COLO668 (cell line): ENCODE data around the gene TMPRSS9.
A peak's percentile ranks its signal among the peaks of the same experiment; 100 is the strongest.
"Not testable (repeated sequence)": the region's sequence is repeated elsewhere in the genome, so short reads cannot be mapped to it uniquely, and the experiment has no call there.

Source experiments
- DNase-seq: peaks from one replicate; lab custom pipeline; 2025; ENCODE audit not compliant: unreplicated experiment; lab: John Stamatoyannopoulos, UW

Gene TMPRSS9

DNA sequence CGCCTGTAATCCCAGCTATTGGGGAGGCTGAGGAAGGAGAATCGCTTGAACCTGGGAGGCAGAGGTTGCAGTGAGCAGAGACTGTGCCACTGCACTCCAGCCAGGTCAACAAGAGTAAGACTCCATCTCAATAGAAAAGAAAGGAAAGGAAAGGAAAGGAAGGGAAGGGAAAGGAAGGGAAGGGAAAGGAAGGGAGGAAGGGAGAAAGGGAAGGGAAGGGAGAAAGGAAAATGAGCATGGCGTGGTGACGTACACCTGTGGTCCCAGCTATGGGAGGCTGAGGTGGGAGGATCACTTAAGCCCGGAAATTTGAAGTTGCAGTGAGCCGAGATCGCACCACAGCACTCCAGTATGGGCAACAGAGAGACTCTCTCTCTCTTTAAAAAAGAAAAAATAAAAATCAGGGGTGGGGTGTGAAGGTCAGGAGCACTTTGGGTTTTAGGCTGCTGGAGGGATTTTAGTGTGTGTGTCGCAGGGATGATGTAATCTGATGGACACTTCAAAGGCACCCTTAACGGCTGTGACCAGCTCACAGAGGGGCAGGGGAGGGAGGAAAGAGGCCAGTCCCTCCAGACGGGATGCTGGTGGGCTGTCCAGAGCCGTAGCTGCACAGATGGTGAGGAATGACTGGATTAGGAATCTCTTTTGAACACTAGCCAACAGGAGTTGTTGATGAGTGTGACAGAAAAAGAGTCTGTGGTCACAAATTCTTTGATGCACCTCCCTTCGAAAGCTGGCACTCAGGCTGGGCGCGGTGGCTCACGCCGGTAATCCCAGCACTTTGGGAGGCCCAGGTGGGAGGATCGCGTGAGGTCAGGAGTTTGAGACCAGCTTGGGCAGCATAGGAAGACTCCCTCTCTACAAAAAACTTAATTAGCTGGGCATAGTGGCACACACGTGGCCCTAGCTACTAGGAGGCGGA is 27.6 kb downstream of the TMPRSS9 start:
- no peak for DNase-seq

DNA sequence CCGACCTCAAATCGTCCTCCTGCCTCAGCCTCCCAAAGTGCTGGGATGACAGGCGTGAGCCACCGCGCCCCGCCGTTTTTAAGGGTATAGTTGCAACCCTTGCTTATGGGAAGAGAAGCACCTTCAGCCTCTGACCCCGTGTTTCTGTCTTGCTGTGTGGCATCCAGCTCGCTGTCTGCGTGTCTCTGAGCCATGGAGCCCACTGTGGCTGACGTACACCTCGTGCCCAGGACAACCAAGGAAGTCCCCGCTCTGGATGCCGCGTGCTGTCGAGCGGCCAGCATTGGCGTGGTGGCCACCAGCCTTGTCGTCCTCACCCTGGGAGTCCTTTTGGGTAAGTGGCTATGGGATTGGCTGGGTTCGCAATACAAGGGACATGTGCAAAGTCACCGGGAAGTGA is 29.5 kb downstream of the TMPRSS9 start:
- DNase-seq, result no peak

DNA sequence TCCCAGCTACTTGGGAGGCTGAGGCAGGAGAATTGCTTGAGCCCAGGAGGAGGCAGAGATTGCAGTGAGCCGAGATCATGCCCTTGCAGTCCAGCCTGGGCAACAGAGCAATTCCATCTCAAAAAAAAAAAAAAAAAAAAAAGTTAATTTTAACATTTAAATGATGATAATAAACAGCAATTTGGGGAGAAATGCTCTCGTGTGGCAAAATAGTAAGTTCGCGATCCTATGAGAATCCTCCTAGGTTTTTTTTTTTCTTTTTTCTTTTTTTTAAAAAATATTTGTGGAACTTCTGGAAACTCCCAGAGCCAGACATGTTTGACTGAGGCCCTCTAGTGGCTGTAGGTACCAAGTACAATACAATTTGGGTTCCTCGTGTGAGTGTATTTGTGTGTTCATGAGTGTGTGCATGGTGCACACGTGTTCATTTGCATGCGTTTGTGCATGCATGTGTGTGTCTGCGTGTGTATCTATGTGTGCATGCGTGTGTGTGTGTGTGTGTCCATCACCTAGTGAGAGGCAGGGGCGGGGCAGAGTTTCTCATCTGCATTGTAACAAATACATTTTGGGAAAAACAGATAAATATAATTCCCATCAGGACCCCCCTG is 31.2 kb downstream of the TMPRSS9 start:
- DNase-seq, result peak; percentile 31

DNA sequence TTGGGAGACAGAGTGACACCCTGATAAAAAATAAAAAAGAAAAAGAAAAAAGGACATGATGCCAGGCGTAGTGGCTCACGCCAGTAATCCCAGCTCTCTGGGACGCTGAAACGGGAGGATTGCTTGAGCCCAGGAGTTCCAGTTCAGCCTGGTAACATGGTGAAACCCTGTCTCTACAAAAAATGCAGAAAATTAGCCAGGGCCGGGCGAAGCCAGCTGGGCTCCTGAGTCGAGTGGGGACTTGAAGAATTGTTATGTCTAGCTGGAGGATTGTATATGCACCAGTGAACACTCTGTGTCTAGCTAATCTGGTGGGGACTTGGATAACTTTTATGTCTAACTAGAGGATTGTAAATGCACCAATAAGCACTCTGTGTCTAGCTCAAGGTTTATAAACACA is 32.3 kb downstream of the TMPRSS9 start:
- DNase-seq, result no peak

DNA sequence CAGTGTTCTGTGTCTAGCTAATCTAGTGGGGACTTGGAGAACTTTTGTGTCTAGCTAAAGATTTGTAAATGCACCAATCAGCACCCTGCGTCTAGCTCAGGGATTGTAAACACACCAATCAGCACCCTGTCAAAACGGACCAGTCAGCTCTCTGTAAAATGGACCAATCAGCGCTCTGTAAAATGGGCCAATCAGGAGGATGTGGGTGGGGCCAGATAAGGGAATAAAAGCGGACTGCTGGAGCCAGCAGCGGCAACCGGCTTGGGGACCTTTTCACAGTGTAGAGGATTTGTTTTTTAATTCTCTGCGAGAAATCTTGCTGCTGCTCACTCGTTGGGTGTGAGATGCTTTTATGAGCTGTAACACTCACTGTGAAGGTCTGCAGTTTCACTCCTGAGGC is 32.8 kb downstream of the TMPRSS9 start:
- not testable (repeated sequence) for DNase-seq

DNA sequence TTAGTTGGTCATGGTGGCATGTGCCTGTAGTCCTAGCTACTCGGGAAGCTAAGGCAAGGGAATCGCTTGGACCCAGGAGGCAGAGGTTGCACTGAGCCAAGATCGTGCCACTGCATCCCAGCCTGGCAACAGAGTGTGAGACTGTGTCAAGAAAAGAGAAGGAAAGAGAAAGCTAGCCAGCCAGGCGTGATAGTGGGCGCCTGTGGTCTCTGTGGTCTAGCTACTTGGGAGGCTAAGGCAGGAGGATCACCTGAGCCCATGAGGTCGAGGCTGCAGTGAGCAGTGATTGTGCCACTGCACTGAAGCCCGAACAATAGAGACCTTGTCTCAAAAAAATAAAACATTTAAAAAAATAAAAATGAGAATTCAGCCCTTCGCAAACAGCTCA is 34.0 kb downstream of the TMPRSS9 start:
- DNase-seq, result no peak

DNA sequence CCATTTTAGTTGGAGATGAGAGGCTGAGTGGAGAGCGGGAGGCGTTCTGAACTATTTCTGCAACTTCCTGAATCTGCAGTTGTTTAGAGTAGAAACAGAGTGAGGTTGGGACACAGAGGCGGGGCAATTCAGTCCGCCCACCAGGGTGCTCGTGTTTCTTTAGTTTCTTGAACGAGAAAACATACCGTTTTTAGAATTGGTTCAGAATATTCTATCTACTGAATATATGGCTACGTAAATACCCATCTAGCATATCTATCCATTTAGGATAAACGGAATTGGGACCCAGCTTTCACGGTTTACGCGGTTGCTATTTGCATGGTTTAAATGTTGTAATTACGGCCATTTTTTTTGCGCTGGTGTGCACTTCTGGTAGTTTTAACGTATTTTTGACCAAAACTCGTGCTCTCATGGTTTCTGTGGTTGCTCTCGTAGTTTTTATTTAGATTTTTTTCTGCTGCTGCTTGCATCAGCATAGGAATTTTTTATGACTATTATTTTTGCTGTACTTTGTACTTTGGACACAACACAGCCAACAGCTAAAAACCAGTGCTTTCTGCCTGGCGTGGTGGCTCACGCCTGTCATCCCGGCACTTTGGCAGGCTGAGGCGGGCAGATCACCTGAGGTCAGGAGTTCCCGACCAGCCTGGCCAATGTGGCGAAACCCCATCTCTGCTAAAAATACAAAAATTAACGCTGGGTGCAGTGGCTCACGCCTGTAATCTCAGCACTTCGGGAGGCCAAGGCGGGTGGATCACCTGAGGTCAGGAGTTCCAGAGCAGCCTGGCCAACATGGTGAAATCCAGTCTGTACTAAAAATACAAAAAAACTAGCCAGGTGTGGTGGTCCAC is 34.6 kb downstream of the TMPRSS9 start:
- DNase-seq, result no peak

DNA sequence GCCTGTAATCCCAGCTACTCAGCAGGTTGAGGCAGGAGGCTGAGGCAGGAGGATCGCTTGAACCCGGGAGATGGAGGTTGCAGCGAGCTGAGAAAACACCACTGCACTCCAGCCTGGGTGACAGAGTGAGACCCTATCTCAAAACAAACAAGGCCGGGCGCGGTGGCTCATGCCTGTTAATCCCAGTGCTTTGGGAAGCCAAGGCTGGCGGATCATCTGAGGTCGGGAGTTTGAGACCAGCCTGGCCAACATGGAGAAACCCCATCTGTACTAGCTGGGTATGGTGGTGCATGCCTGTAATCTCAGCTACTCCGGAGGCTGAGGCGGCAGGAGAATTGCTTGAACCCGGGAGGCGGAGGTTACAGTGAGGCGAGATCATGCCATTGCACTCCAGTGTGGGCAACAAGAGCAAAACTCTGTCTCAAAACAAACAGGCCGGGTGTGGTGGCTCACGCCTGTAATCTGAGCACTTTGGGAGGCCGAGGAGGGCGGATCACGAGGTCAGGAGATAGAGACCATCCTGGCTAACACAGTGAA is 35.3 kb downstream of the TMPRSS9 start:
- DNase-seq, result not testable (repeated sequence)

DNA sequence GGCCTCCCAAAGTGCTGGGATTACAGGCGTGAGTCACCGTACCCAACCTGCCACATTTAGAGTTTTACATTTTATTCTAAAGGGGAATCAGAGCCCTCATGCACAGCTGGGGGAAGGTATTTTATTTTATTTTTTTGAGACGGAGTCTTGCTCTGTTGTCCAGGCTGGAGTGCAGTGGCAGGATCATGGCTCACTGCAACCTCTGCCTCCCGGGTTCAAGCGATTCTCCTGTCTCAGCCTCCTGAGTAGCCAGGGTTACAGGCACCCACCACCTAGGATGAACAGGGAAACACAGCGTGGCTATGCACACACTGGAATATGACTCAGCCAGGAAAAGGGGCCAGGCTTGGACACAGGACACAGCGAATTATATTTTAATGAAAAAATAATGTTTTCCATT is 37.1 kb downstream of the TMPRSS9 start:
- not testable (repeated sequence) for DNase-seq

DNA sequence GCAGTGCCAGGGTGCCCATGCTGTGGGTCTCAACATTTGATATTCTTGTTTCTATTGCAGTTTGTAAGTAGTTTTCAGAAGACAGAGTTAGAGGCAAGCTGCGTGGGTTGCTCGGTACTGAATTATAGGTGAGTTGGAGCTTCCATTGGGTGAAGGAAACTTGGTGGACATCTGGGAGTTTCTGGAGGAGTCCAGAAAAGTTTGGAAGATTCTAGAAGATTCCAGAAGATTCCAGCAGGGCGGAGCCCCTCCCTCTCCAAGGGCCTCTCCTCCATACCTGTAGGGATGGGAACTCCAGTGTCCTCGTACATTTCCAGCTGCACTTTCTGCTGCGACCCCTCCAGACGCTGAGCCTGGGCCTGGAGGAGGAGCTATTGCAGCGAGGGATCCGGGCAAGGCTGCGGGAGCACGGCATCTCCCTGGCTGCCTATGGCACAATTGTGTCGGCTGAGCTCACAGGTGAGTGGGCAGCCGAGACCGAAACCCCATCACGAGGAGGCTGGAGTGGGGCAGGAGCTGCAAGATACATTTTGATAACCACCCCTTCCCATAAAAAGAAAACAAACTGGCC is 38.8 kb downstream of the TMPRSS9 start:
- DNase-seq, result no peak

DNA sequence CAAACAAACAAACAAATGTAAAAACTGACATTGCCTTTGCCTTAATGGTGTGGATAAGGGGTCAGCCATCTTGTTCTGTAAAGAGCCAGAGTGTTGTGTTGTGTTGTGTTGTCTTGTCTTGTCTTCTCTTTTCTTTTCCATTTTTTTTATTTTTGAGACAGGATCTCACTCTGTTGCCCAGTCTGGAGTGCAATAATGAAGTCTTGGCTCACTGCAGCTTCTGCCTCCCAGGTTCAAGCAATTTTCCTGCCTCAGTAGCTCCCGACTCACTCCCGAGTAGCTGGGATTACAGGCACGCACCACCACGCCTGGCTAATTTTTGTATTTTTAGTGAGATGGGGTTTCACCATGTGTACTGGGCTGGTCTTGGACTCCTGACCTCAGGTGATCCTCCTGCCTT is 39.5 kb downstream of the TMPRSS9 start:
- no peak for DNase-seq

DNA sequence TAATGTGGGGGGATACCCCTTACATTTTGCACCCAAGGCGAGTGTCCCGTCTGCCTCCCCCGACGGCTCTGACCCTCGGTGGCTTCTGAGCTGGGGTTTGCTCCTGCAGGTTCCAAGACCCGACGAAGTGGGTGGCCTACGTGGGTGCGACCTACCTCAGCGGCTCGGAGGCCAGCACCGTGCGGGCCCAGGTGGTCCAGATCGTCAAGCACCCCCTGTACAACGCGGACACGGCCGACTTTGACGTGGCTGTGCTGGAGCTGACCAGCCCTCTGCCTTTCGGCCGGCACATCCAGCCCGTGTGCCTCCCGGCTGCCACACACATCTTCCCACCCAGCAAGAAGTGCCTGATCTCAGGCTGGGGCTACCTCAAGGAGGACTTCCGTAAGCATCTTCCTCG is 48.2 kb downstream of the TMPRSS9 start:
- no peak for DNase-seq

DNA sequence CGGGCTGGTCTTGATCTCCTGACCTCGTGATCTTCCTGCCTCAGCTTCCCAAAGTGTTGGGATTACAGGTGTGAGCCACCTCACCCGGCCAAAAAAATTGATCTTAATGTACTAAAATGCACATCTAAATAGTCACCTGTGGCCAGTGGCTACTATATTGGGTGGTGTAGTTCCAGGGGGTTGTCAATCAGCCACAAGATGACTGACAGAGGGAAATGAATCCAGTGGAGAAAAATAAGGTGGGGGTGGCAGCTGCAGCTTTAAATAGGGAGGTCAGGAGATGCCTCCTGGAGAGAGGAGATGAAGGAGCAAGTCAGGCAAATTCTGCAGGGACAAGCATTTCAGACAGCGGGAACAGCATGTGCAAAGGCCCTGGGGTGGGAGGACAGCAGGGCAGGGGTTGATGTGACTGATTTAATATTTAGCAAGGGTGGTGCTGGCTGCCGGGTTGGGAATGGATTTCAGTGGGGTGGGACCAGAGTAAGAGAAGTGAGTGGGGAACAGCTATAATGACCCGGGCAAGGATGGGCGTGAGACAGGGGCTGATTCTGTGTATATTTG is 49.4 kb downstream of the TMPRSS9 start:
- DNase-seq, result no peak

DNA sequence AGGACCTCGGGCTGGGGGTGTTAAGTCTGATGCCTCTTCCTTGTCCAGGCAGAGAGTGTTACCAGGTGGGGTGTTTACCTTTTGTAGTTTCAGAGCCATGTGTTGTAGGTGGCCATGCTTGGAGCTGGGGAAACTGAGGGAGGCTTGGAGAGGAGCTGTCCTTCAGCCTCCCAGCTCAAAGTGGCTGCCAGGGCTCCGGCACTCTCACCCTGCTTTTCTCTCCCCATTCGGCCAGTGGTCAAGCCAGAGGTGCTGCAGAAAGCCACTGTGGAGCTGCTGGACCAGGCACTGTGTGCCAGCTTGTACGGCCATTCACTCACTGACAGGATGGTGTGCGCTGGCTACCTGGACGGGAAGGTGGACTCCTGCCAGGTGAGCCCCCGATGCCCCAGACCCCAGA is 50.0 kb downstream of the TMPRSS9 start:
- DNase-seq, result no peak

DNA sequence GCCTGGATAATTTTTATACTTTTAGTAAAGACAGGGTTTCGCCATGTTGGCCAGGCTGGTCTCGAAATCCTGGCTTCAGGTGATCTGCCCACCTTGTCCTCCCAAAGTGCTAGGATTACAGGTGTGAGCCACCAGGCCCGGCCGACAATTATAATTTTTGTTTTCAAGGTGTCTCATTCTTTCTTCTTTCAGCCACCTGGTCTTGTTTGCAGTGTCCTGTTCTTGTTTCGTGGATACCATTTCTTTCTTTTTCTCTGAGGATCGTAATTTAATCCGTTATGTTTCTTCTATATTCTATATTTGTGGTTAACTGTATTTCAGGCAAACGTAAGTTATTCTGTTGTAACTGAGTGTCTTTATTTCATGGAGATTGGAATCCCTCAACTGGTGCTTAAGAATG is 51.6 kb downstream of the TMPRSS9 start:
- no peak for DNase-seq

DNA sequence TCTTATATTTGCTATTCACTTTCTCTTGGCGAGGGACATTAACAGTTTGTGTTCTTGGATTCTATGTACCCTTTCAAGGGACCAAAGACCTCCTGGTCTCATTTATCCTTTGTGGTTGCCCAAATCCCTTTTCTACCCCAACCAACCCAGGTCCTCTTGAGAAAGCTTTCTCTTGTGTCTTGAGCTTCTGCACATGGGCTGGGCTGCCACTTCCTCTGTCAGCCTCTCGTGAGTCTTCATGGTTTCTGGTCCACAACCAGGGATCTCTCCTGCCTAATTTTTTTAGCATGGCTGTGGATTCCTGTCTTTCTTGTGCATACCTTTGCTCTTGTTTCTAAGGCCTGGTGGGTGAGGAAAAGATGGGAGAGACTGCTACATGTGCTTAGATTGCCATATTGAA is 52.4 kb downstream of the TMPRSS9 start:
- DNase-seq, result no peak

DNA sequence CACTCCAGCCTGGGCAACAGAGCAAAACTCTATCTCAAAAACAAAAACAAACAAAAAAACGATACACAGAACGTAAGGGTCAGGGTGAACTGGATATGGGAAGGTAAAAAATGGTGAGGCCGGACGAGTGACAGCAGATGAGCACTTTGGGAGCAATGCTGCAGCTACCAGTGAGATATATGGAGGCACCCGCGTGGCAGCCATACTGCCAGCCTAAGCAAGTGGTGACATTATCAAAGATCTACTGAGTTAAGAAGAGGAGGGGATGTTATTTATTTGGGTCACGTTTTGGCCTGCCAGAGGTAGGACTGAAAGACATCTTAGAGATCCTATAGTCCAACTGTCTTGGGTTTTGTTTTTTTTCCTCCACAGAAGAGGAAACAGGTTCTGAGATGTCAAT is 53.1 kb downstream of the TMPRSS9 start:
- no peak for DNase-seq

DNA sequence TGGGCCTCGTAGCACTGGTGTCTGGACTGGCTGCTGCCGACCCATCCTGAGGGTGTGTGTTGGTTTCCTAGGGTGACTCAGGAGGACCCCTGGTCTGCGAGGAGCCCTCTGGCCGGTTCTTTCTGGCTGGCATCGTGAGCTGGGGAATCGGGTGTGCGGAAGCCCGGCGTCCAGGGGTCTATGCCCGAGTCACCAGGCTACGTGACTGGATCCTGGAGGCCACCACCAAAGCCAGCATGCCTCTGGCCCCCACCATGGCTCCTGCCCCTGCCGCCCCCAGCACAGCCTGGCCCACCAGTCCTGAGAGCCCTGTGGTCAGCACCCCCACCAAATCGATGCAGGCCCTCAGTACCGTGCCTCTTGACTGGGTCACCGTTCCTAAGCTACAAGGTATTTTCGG is 53.6 kb downstream of the TMPRSS9 start:
- DNase-seq, result no peak

DNA sequence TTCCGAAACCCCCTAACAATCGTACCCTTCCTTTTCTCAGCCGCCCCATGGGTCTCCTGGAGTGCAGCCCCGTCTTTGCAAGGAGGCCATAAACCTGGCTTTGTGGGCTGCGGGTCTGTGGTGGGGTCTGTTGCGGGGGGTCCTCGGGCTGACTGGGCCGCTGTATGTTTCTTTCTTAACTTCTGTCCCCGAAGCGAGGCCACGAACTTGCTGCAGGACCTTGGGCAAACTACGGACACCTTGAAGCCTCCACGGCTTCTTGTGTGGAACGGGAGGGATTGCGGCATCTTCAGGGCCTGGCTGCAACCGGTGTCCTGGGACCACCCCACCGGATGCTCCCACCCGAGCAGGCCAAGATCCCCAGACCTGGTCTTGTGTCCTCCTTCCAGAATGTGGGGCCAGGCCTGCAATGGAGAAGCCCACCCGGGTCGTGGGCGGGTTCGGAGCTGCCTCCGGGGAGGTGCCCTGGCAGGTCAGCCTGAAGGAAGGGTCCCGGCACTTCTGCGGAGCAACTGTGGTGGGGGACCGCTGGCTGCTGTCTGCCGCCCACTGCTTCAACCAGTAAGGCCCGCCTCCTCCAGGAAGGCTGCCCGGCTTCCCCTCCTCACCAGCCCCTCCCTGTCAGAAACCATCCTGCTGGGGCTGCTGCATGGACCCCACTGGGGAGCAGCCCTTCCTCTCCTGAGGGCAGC is 55.4 kb downstream of the TMPRSS9 start:
- no peak for DNase-seq

DNA sequence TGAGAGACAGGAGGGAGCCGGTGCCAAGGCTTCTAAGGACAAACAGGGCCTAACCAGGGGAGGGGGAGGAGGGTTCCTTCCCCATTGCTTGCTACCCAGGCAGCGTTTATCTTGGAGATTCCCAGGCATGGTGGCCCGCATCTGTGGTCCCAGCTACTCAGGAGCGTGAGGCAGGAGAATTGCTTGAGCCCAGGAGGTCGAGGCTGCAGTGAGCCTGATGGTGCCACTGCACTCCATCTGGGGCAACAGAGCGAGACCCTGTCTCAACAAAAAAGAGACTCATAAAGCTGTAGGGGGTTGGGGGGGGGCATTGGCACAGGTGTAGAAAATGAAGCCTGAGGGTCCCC is 55.9 kb downstream of the TMPRSS9 start:
- no peak for DNase-seq
